Activated naive CD8-positive, alpha-beta T cell treated with anti-CD3 and anti-CD28 coated beads, Interleukin-2, amount 50 U/mL, for 24 hours (primary cell): ENCODE data around the gene RBM4.
"Not testable (repeated sequence)": the region's sequence is repeated elsewhere in the genome, so short reads cannot be mapped to it uniquely, and the experiment has no call there.

ENCODE experiments used
- ATAC-seq: fragments of 150-1000 bp; cut with Tn5 transposase; one replicate; pipeline ENCODE4 v1.10.0; 2021
- DNase-seq: peaks from one replicate; pipeline ENCODE4 v3.0.0; 2021
- H3K27ac Mint-ChIP-seq: one replicate; pipeline ENCODE4 v1.8.0; 2021; ENCODE audit warnings: mild to moderate bottlenecking, mixed read lengths
- H3K27me3 Mint-ChIP-seq: one replicate; pipeline ENCODE4 v1.8.0; 2021; ENCODE audit warnings: mixed read lengths
- H3K36me3 Mint-ChIP-seq: one replicate; pipeline ENCODE4 v1.8.0; 2021; ENCODE audit warnings: low read depth, mixed read lengths
- H3K4me1 Mint-ChIP-seq: one replicate; pipeline ENCODE4 v1.8.0; 2021; ENCODE audit warnings: mixed read lengths
- H3K4me3 Mint-ChIP-seq: one replicate; pipeline ENCODE4 v1.8.0; 2021; ENCODE audit warnings: mild to moderate bottlenecking, moderate library complexity, mixed read lengths
- H3K9me3 Mint-ChIP-seq: one replicate; pipeline ENCODE4 v1.8.0; 2021; ENCODE audit warnings: mixed read lengths

Gene RBM4

DNA sequence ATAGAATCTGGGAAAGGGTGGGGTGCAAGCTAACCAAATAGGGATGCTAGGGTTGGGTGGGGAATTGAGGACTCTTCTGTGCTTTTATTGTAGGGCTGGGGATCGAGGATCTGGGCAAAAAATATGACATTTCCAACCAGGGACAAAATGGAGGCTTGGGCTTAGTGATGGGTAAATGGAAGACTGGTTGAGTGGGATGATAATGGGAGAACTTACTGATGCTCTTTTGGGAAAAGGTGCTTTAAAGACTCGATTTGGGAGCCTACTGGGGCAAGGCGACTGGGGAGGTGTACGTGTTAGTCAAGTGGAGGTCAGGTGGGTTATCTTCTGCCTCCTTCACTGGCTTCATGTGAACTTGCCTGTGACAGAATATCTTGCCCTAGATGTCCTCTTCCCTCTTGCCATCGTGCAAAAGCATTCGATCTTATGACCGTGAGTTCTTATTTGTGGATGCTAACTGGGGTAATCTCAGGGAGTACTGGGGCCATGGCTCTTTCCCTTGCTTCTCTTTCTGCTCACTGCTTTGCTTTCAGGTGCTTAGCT lies 10.4 kb upstream of the RBM4 start:
- peak overlapping the region; percentile 51 for H3K27ac Mint-ChIP-seq
- H3K4me1 Mint-ChIP-seq = peaks cover 42% of the 10 kb centered on the region
- no peak overlapping the region for H3K4me3 Mint-ChIP-seq
- DNase-seq = no peak
- H3K9me3 Mint-ChIP-seq = no peaks in the 10 kb centered on the region
- no peaks in the 10 kb centered on the region for H3K27me3 Mint-ChIP-seq
- ATAC-seq = no peak
- peaks cover 73% of the 10 kb centered on the region for H3K36me3 Mint-ChIP-seq

DNA sequence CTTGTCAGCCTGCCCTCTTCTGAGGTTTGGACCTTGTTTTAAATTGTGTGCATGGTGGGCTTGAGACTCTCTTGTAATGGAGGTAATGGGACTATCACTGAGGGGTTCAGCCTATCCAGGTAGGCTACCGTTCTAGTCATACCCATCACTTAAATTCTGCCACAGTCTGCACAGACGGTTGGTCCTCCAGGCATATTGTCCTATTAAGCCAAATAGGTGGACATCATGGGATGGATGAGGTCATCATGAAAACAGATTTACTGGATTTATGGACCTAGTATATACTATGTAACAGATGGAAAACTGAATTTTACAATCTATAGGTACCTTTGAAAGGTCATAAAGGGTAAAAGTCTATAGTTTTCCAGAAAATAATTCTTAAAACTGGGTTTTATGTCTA lies 9.1 kb upstream of the RBM4 start:
- Mint-ChIP-seq H3K9me3 (no peaks in the 10 kb centered on the region), H3K4me3 (no peak overlapping the region), H3K27ac (no peak overlapping the region), H3K36me3 (peaks cover 68% of the 10 kb centered on the region), H3K4me1 (peaks cover 33% of the 10 kb centered on the region), H3K27me3 (no peaks in the 10 kb centered on the region)
- DNase-seq (no peak), ATAC-seq (no peak)

DNA sequence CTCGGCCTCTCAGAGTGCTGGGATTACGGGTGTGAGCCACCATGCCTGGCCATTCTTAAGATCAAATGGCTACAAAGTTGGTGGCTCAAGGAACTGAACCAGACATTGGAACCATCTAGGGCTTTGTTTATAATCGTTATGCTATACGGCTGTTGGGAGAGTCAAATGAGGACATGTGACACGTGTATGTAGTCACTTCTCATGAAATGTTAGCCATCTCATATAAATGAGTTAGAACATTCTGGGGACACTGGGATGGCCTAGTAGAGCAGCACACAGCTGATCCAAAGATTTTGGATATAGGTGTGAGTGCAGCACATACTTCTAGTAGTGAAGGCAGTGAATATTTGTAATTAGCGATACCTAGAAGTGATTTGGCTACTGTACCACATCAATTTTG lies 6.6 kb upstream of the RBM4 start:
- Mint-ChIP-seq H3K27me3 (no peaks in the 10 kb centered on the region), H3K4me3 (no peak overlapping the region), H3K27ac (no peak overlapping the region), H3K36me3 (peaks cover 61% of the 10 kb centered on the region), H3K4me1 (peaks cover 44% of the 10 kb centered on the region), H3K9me3 (no peaks in the 10 kb centered on the region)
- ATAC-seq (no peak), DNase-seq (no peak)

DNA sequence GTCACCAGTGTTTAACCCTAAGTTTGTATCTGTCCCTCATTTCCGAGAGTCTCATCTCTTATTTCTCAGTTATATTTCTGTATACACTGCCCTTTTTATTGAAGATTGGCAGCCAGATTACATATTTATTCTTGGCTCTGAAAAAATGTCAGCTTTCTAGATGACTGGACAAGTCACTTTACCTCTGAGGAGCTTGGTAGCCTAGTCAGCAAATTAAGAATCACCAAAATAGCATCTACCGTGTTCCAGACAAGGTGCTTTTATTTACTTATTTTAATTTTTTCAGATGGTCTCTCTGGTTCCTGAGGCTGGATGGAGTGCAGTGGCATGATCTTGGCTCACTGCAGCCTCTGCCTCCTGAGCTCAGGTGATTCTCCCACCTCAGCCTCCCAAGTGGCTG lies 5.6 kb upstream of the RBM4 start:
- DNase-seq (no peak), ATAC-seq (no peak)
- Mint-ChIP-seq H3K27me3 (no peaks in the 10 kb centered on the region), H3K4me3 (no peak overlapping the region), H3K9me3 (no peaks in the 10 kb centered on the region), H3K4me1 (peaks cover 48% of the 10 kb centered on the region), H3K36me3 (peaks cover 56% of the 10 kb centered on the region), H3K27ac (no peak overlapping the region)

DNA sequence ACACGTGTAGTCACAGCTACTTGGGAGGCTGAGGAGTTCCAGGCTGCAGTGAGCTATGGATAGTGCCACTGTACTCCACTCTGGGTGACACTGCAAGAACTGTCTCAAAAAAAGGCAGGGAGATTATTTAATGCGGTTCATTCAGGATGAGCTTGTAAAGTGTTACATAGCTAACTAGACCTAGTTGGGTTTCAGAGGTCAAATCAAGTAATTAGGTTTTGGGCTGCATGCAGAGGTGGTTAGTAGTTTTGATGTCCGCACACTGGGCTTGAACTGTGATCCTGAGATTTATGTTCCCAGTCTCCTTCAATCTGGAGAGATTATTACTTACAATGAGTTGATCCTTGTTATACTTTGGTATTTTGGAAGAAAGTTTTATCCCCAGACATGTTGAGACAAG lies 2.1 kb upstream of the RBM4 start:
- Mint-ChIP-seq H3K27ac (peak overlapping the region; percentile 93), H3K36me3 (peaks cover 67% of the 10 kb centered on the region), H3K4me3 (no peak overlapping the region), H3K27me3 (no peaks in the 10 kb centered on the region), H3K4me1 (peaks cover 54% of the 10 kb centered on the region), H3K9me3 (no peaks in the 10 kb centered on the region)
- DNase-seq (no peak), ATAC-seq (no peak)

DNA sequence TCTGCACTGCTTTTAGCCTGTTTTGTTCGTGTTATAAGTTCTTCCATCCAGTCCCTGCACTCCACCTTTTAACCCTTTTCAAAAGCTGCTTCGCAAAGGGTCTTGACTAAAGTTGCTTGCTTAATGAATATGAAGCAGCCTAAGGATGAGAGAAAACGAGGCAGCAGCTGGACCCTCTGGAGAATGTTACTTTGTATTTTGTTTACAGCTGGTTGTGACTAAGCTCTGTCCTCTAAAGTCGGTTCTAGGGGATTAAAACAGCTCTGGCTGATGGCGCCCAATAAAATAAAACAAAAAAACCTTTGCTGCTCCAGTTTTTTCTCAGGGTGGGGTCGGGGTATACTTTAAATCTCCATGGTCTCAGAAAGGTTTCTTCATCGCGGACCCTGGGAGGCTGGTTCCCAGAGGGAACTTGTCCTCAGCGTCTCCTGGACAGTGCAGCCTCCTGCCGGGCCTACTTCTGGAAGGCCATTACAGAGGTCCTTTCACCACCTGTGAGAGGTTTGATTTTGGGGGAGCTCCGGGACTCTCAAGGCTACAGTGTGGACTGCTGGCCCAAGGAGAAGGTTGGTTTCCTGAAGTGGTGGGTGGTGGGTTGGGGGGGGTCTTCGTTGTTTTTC lies 836 bp upstream of the RBM4 start:
- Mint-ChIP-seq H3K4me1 (peaks cover 61% of the 10 kb centered on the region), H3K27me3 (no peaks in the 10 kb centered on the region), H3K4me3 (peak overlapping the region; percentile 85), H3K9me3 (no peaks in the 10 kb centered on the region), H3K27ac (peak overlapping the region; percentile 93), H3K36me3 (peaks cover 67% of the 10 kb centered on the region)
- DNase-seq = no peak
- no peak for ATAC-seq

DNA sequence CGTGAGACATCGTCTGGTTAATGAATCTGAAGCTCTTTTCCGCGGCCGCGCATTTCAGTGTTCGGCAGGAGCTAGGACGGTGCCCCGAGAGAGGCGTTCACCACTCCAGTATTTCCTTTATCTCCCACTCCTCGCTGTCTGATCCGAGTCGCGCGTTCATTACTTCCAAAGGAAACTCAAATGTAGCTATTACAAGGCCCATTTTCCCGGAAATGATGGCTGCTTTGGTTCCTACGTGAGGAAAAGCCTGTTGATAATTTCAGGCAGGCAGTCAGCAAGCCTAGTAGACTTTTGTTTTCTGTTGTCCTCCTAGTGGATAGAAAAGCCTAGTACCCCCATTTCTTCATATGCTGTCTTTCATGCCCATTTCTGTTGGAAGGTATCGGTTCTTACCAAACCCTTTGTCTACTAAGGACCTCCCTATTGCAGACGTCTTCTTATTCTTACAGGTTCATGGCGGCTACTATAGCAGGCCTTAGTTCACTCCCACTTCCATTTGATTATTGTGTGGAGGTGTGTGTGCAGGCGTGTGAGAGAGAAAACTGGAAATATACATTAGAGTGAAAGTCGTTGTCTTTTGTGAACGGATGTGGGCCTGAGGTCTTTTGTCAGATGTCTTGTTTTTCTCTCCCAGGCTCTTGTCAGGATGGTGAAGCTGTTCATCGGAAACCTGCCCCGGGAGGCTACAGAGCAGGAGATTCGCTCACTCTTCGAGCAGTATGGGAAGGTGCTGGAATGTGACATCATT lies 737 bp downstream of the RBM4 start:
- ATAC-seq (no peak), DNase-seq (no peak)
- Mint-ChIP-seq H3K4me3 (peak overlapping the region; percentile 85), H3K9me3 (no peaks in the 10 kb centered on the region), H3K27me3 (no peaks in the 10 kb centered on the region), H3K4me1 (peaks cover 76% of the 10 kb centered on the region), H3K27ac (peak overlapping the region; percentile 93), H3K36me3 (peaks cover 74% of the 10 kb centered on the region)

DNA sequence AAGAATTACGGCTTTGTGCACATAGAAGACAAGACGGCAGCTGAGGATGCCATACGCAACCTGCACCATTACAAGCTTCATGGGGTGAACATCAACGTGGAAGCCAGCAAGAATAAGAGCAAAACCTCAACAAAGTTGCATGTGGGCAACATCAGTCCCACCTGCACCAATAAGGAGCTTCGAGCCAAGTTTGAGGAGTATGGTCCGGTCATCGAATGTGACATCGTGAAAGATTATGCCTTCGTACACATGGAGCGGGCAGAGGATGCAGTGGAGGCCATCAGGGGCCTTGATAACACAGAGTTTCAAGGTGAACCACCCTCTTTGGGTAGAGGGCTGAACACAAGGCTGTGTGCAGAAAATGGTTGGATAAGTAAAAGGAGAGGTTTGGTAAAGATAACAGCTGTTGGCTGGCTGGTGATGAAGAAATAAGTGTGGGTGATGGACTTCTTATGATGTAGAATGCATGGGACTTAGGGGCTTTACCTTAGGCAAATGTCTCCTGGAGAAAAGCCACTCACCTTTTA lies 1.4 kb downstream of the RBM4 start:
- peak overlapping the region; percentile 85 for H3K4me3 Mint-ChIP-seq
- H3K27ac Mint-ChIP-seq = peak overlapping the region; percentile 93
- not testable (repeated sequence) for DNase-seq, H3K9me3 Mint-ChIP-seq, H3K27me3 Mint-ChIP-seq, ATAC-seq
- peaks cover 77% of the 10 kb centered on the region for H3K4me1 Mint-ChIP-seq
- peaks cover 75% of the 10 kb centered on the region for H3K36me3 Mint-ChIP-seq

DNA sequence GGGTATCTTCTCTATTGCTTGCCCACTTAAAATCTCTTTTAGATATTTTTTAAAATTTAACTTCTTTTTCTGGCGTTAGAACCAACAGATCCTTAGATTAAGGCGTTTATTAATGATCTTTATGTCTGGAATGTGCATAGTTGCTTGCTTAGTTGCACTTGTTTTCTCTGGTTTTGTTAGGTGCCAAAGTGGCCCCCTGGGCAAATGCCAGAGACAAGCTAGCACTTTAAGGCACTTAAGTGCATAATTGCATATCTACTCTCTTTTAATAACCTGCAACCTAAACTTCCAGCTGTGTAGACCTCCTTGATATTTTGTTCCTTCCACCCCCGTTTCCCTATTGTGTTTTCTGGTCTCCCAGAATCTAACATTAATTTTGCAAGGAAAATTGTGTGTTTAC lies 3.3 kb downstream of the RBM4 start:
- Mint-ChIP-seq H3K27ac (peak overlapping the region; percentile 87), H3K4me1 (peaks cover 88% of the 10 kb centered on the region), H3K27me3 (no peaks in the 10 kb centered on the region), H3K36me3 (peaks cover 91% of the 10 kb centered on the region), H3K4me3 (peak overlapping the region; percentile 85), H3K9me3 (no peaks in the 10 kb centered on the region)
- DNase-seq (no peak), ATAC-seq (no peak)

DNA sequence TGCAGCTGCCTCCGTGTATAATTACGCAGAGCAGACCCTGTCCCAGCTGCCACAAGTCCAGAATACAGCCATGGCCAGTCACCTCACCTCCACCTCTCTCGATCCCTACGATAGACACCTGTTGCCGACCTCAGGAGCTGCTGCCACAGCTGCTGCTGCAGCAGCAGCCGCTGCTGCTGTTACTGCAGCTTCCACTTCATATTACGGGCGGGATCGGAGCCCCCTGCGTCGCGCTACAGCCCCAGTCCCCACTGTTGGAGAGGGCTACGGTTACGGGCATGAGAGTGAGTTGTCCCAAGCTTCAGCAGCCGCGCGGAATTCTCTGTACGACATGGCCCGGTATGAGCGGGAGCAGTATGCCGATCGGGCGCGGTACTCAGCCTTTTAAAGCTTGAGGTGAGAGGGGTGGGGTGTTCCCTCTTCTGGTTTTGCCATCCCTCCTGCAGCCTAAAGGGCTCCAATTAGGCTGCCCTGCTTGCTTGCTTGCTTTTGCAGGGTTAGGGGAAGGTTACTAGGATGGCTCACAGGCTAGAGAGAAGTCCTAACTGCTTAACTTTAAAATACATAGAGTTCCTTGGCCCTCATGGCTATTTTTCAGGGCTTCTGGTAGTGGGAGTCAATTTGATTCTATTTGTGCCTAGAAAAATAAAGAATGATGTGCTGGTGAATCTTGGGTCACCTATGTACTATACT lies 5.4 kb downstream of the RBM4 start:
- Mint-ChIP-seq H3K27me3 (no peaks in the 10 kb centered on the region), H3K27ac (peak overlapping the region; percentile 64)

DNA sequence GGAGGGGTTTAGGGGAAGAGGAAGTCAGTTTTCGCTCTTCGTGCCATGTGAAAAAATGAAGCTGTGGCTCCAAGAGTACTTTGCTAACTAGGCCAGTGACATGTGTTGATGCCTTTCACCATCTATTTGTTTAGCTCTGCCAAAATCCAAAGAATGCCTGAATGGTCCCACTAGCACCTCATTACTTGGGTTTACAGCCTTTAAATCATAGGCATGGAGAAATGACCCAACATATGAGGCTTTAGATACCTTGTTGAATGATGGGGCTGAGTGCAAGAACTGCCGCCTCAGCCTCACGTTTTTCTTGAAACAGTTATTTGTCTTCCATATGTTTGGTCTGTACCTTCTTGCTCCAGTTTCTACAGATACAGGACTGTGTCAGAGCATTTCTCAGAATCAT lies 8.3 kb downstream of the RBM4 start:
- Mint-ChIP-seq H3K4me3 (no peak overlapping the region), H3K27ac (peak overlapping the region; percentile 13), H3K36me3 (peaks cover 81% of the 10 kb centered on the region), H3K27me3 (no peaks in the 10 kb centered on the region), H3K4me1 (peaks cover 85% of the 10 kb centered on the region), H3K9me3 (no peaks in the 10 kb centered on the region)
- DNase-seq (no peak), ATAC-seq (no peak)

More for the DNA sequence above, 5.4 kb downstream of the RBM4 start:
- peaks cover 91% of the 10 kb centered on the region for H3K36me3 Mint-ChIP-seq
- H3K4me1 Mint-ChIP-seq = peaks cover 88% of the 10 kb centered on the region
- no peak for DNase-seq
- H3K4me3 Mint-ChIP-seq = peak overlapping the region; percentile 85
- no peak for ATAC-seq
- H3K9me3 Mint-ChIP-seq = no peaks in the 10 kb centered on the region

DNA sequence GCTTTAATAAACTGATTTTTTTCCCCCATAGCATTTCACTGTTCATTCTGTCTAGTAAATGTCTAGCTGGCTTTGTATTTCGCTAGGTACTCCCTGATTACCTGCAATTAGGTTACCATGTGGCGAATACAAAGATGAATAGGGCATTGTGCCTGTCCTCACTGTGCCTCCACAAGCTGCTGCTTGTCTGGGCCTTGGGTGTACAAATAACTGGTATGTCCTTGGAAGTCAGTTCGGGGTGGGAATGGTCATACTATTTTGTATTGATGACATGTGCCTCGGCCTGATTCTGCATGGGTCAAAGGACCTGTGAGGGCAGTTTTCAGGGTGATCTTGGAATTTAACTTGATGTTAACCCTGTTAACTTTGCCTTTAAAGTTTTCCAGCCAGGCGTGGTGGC lies 11.4 kb downstream of the RBM4 start:
- Mint-ChIP-seq H3K27me3 (no peaks in the 10 kb centered on the region), H3K9me3 (no peaks in the 10 kb centered on the region), H3K4me3 (no peak overlapping the region), H3K4me1 (peaks cover 64% of the 10 kb centered on the region), H3K27ac (peak overlapping the region; percentile 39), H3K36me3 (peaks cover 60% of the 10 kb centered on the region)
- ATAC-seq = no peak
- no peak for DNase-seq

DNA sequence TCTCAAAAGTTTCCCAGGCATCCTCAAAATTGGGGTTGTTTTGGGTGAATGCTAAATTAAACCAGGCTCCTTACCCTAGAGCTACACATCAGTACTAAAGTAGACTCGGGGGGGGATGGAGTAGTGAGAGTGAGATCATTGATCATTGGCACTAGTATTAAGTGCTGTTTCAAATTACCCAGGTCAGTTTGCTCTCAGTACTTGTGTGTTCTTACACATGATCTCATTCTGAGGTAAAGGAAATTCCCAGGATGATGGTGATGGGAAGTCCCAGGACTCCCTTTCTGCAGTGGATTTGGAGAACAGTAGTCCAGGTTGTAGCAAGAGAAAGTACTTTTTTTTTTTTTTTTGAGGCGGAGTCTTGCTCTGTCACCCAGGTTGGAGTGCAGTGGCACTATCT lies 12.5 kb downstream of the RBM4 start:
- no peaks in the 10 kb centered on the region for H3K9me3 Mint-ChIP-seq
- DNase-seq (no peak), ATAC-seq (peak; percentile 45)
- H3K27ac Mint-ChIP-seq = peak overlapping the region; percentile 13
- peaks cover 53% of the 10 kb centered on the region for H3K36me3 Mint-ChIP-seq
- H3K27me3 Mint-ChIP-seq = no peaks in the 10 kb centered on the region
- H3K4me3 Mint-ChIP-seq = no peak overlapping the region
- peaks cover 56% of the 10 kb centered on the region for H3K4me1 Mint-ChIP-seq

DNA sequence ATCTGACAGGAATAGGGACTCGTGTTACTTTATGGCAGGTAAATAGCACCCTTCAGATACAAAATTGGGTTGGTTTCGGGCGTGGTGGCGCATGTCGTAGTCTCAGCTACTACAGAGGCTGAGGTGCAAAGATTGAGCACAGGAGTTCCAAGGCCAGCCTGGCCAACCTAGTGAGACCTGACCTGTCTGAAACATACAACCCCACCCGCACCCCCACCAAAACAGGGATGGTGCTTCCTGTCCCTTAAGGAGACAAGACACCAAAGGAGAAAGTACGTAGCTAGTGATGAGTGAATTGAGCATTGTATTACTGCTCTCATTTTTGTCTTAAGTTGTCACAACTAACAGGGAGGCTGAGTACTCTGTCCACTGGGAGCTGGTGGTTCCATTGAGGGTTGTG lies 14.1 kb downstream of the RBM4 start:
- Mint-ChIP-seq H3K4me1 (peaks cover 39% of the 10 kb centered on the region), H3K27ac (peak overlapping the region; percentile 54), H3K36me3 (peaks cover 39% of the 10 kb centered on the region), H3K9me3 (no peaks in the 10 kb centered on the region), H3K4me3 (no peak overlapping the region), H3K27me3 (no peaks in the 10 kb centered on the region)
- ATAC-seq (no peak), DNase-seq (no peak)
